C4-2B (cell line): ENCODE measurements around the gene OTULINL.

Experiments used
- ZFX ChIP-seq: fragments of 450-650 bp; IDR thresholded peaks from 2 replicates; pipeline ENCODE4 v1.6.1; 2017
- TF ChIP-seq, protein P1 (sequence below): fragments of 450-650 bp; conservative IDR thresholded peaks from 2 replicates; pipeline ENCODE4 v1.5.1; 2017; ENCODE audit warnings: mild to moderate bottlenecking

DNA sequence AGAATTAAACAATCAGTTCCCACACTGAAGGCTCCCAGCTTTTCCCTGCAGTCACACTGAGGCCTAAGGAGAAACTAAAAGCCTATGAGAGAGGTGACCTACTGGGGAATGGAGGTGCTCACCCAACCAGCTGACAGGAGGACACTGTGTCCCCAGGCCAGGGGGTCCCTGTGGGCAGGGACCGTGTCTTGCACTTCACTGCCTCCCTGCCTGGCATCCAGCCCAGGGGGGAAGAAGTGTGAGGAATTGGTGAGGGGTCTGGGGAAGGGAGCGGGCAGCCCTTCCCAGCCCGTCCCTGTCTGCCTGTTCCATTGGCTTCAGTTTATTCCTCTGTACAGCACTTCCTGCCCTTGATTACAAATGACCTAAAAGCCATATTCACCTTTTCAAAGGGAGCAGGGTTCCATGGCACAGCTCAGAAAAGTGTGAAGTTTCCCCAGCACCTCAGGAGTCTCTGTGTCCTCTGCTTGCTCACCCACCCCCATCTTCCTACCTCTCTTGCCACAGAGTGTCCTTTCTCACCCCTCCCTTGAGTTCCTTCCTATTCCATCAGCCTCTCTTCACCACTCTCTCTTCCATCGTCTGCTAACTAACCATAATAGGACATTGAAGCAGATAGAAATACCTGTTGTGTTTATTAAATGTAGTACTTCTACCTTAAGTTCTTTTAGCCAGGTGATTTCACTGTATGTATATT is 12.9 kb downstream of the OTULINL start:
- TF ChIP-seq, protein P1, sequence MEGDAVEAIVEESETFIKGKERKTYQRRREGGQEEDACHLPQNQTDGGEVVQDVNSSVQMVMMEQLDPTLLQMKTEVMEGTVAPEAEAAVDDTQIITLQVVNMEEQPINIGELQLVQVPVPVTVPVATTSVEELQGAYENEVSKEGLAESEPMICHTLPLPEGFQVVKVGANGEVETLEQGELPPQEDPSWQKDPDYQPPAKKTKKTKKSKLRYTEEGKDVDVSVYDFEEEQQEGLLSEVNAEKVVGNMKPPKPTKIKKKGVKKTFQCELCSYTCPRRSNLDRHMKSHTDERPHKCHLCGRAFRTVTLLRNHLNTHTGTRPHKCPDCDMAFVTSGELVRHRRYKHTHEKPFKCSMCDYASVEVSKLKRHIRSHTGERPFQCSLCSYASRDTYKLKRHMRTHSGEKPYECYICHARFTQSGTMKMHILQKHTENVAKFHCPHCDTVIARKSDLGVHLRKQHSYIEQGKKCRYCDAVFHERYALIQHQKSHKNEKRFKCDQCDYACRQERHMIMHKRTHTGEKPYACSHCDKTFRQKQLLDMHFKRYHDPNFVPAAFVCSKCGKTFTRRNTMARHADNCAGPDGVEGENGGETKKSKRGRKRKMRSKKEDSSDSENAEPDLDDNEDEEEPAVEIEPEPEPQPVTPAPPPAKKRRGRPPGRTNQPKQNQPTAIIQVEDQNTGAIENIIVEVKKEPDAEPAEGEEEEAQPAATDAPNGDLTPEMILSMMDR, result no peak
- TF ChIP-seq ZFX, result no peak
